HUES64 (cell line): ENCODE data around the gene GRAMD1B.
"Not testable (repeated sequence)": the region's sequence is repeated elsewhere in the genome, so short reads cannot be mapped to it uniquely, and the experiment has no call there.

Source experiments
- H3K27ac ChIP-seq: 2 replicates; pipeline ENCODE4 v1.7.0; 2013; ENCODE audit warnings: low read depth, low read length, inconsistent platforms
- H3K27me3 ChIP-seq: 2 replicates; pipeline ENCODE4 v1.6.1; 2013; ENCODE audit warnings: mild to moderate bottlenecking, low read length; ENCODE audit not compliant: insufficient read depth
- H3K36me3 ChIP-seq: 2 replicates; pipeline ENCODE4 v1.6.1; 2013; ENCODE audit warnings: mild to moderate bottlenecking, low read length; ENCODE audit not compliant: insufficient read depth
- H3K4me1 ChIP-seq: 2 replicates; pipeline ENCODE4 v1.6.1; 2013; ENCODE audit warnings: mild to moderate bottlenecking, low read length, moderate library complexity; ENCODE audit not compliant: insufficient read depth
- H3K4me3 ChIP-seq: 2 replicates; pipeline ENCODE4 v1.5.1; 2013; ENCODE audit warnings: mild to moderate bottlenecking, low read length, moderate library complexity
- H3K9ac ChIP-seq: 2 replicates; pipeline ENCODE4 v1.6.1; 2013; ENCODE audit warnings: mild to moderate bottlenecking, low read depth, low read length
- H3K9me3 ChIP-seq: 2 replicates; pipeline ENCODE4 v1.6.1; 2013; ENCODE audit warnings: low read depth, low read length; ENCODE audit not compliant: insufficient read depth
- WGBS: fragments of 150-250, 120-280 bp; methylation state at CpG from one replicate; pipeline ENCODE4 v1.1.7; 2013; ENCODE audit warnings: missing lambda C conversion rate; 5-methylcytosine and 5-hydroxymethylcytosine counted together

The GRAMD1B gene

DNA sequence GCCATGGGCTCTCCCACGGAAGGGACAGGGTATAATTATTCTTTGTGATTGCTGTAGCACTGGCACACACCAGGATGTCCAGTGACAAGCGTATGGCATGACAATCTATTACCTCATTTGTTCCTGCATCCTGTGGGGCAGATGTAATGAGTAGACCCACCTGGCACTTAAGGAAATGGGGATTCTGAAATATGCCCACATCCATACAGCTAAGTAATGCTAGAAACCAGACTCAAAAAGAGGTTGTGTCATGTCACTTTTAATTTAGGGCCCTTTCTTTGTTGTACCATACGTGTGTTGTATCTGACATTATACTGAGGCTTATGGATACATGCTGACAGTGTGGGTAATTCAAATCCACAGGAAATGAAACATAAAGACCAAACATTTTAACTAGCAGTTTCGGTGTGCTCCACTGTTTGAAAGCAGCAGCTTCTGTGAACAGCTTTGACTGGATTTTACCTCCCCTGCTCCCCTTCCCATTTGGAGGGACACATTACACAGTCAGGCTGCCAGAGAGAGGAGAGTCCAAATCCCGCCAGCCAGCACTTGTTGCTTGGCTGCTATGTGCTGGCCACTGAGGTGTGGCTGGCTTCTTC lies 21.2 kb downstream of the GRAMD1B start:
- 0 out of 2 replicates have a peak, but pooled peaks cover 15% of the 10 kb centered on the region for H3K4me1 ChIP-seq
- no peak overlapping the region for H3K27ac ChIP-seq
- H3K36me3 ChIP-seq = no peaks in the 10 kb centered on the region
- 92% methylated on average over 5 of the region's 5 CpGs for WGBS
- H3K27me3 ChIP-seq = no peaks in the 10 kb centered on the region
- H3K4me3 ChIP-seq = no peak overlapping the region
- H3K9ac ChIP-seq = no peak overlapping the region
- H3K9me3 ChIP-seq = no peaks in the 10 kb centered on the region

DNA sequence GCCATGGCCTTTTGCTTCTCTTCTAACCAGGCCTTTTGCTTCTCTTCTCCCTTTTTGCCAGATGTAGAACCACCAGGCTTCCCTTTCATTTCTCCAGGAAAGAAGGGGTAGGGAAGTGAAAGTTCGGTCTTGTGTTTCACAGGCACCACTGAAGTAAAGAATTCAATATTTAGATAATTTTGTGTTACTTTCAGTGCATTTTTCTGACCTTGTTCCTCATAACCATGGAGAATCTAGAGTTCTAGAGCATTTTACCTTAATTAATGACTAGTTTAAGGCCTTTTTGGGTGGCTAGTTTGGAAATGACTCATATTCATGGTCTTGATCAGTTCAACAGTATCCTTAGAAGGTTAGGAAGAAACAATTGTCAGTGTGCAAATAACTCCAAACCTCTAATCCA lies 22.7 kb downstream of the GRAMD1B start:
- H3K9ac ChIP-seq = no peak overlapping the region
- no peaks in the 10 kb centered on the region for H3K27me3 ChIP-seq
- WGBS = no CpG with 5 or more reads among the region's 1 CpG
- 0 out of 2 replicates have a peak, but pooled peaks cover 15% of the 10 kb centered on the region for H3K4me1 ChIP-seq
- H3K36me3 ChIP-seq = no peaks in the 10 kb centered on the region
- H3K27ac ChIP-seq = no peak overlapping the region
- no peak overlapping the region for H3K4me3 ChIP-seq
- no peaks in the 10 kb centered on the region for H3K9me3 ChIP-seq

DNA sequence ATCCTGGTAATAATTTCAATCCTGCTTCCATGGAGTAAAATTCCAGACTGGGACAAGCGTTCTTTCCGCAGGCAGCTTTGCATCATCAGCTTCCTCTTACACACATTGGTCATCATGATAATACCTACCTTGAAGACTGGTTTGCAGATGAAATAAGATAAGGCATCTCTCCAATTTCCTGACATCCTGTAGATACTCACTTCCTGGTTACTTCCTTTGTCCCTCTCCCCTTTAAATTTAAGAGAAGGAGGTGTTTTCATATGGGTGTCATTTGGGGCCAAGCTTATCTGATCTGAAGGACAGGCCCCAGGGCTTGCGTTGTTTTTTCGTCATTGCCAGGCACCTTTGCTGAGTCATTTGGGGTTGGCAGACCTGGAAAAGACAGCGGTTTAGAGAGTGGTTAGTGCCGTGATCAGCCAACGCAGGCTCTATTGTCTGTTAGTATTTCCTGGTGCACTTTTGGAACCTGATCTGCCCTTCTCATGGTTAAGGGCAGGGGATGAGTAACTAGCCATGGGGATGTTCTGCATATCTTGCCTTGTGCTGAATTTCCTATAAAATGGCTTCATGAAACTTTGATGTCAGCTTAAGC lies 24.1 kb downstream of the GRAMD1B start:
- Histone ChIP-seq H3K9me3 (no peaks in the 10 kb centered on the region), H3K9ac (no peak overlapping the region), H3K36me3 (no peaks in the 10 kb centered on the region), H3K27me3 (no peaks in the 10 kb centered on the region), H3K27ac (no peak overlapping the region), H3K4me1 (0 out of 2 replicates have a peak, but pooled peaks cover 8% of the 10 kb centered on the region), H3K4me3 (no peak overlapping the region)
- 79% methylated on average over 7 of the region's 7 CpGs for WGBS

DNA sequence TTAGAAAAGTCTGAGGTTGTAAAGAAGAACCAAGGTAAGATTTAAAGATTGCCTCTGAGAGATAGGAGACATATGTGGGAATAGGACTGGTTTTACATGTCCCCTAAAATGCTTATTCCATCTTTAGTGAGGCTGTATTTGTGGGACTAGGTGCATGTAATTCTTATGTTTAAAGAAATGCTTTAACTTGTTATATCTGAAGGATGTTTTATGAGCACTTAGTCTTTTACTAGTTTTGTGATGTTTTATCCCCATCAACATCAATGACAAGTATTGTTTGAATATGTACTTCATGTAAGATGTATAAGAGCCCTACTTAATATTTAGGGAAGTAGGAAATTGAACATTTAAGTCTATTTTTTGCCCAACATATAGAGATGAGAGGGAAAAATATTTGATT lies 24.7 kb downstream of the GRAMD1B start:
- Histone ChIP-seq H3K27ac (no peak overlapping the region), H3K27me3 (no peaks in the 10 kb centered on the region), H3K9ac (no peak overlapping the region), H3K36me3 (no peaks in the 10 kb centered on the region), H3K4me1 (0 out of 2 replicates have a peak, but pooled peaks cover 5% of the 10 kb centered on the region), H3K4me3 (no peak overlapping the region), H3K9me3 (no peaks in the 10 kb centered on the region)

DNA sequence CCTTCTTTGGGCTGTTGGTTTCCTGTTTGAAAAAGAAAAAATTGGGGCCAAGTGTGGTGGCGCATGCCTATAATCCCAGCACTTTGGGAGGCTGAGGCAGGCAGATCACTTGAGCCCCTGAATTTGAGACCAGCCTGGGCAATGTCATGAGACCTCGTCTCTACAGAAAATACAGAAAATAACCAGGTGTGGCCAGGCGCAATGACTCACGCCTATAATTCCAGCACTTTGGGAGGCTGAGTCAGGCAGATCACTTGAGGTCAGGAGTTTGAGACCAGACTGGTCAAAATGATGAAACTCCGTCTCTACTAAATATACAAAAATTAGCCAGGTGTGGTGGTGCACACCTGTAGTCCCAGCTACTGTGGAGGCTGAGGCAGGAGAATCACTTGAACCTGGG lies 26.4 kb downstream of the GRAMD1B start:
- H3K36me3 ChIP-seq, H3K4me3 ChIP-seq, H3K9ac ChIP-seq, H3K4me1 ChIP-seq, H3K9me3 ChIP-seq, H3K27me3 ChIP-seq, H3K27ac ChIP-seq: not testable (repeated sequence)
- WGBS = 95% methylated on average over 5 of the region's 5 CpGs

DNA sequence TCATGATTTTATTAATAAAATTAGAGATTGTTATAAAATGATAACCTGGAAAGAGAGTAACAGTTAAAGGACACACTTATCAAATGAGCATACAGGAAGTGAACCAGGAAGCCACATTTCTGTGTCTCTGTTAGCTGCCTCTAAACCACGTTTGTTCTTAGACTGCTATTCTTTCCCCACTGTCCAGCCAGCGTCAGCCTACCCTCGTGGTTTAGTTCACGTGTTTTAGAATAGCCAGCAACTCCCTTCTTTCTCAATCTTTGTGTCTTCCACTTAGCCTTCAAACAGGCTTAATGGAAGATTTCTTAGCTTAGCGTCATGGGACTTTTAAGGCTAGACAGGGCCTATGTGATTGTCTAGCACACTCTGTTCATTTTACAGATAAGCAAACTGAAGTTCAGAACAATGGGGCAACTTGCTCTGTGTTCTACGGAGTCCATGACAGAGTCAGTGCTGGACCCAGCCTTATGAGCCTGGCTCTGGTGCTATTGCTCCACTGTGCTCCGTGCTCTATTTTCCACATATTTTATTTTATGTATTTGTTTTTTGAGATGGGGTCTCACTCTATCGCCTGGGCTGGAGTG lies 27.2 kb downstream of the GRAMD1B start:
- WGBS = 95% methylated on average over 7 of the region's 8 CpGs
- no peaks in the 10 kb centered on the region for H3K36me3 ChIP-seq
- H3K9ac ChIP-seq = no peak overlapping the region
- H3K27me3 ChIP-seq = no peaks in the 10 kb centered on the region
- H3K4me1 ChIP-seq = 0 out of 2 replicates have a peak, but pooled peaks cover 5% of the 10 kb centered on the region
- H3K27ac ChIP-seq = no peak overlapping the region
- no peaks in the 10 kb centered on the region for H3K9me3 ChIP-seq
- no peak overlapping the region for H3K4me3 ChIP-seq

DNA sequence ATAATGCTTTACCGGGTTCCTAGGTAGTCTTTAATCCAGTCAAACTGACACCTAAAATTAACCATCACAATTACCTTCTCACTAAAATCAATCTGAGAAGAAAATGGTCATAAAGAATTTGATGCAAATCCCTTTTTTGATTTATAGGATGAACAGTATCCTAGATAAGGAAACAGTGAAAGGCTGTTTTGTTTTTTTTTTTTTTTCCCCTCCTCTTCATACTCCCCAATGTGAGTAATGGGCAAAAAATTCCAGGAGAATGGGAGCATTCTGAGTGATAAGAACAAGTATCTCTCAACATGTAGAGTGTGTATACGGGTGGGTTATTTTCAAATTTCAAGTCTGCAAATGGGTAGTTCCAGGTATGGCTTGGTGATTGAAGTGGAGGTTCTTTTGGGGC lies 28.4 kb downstream of the GRAMD1B start:
- Histone ChIP-seq H3K9ac (no peak overlapping the region), H3K4me3 (no peak overlapping the region), H3K9me3 (no peaks in the 10 kb centered on the region), H3K27me3 (no peaks in the 10 kb centered on the region), H3K27ac (no peak overlapping the region), H3K36me3 (no peaks in the 10 kb centered on the region), H3K4me1 (0 out of 2 replicates have a peak, but pooled peaks cover 5% of the 10 kb centered on the region)
- 91% methylated on average over 2 of the region's 2 CpGs for WGBS

DNA sequence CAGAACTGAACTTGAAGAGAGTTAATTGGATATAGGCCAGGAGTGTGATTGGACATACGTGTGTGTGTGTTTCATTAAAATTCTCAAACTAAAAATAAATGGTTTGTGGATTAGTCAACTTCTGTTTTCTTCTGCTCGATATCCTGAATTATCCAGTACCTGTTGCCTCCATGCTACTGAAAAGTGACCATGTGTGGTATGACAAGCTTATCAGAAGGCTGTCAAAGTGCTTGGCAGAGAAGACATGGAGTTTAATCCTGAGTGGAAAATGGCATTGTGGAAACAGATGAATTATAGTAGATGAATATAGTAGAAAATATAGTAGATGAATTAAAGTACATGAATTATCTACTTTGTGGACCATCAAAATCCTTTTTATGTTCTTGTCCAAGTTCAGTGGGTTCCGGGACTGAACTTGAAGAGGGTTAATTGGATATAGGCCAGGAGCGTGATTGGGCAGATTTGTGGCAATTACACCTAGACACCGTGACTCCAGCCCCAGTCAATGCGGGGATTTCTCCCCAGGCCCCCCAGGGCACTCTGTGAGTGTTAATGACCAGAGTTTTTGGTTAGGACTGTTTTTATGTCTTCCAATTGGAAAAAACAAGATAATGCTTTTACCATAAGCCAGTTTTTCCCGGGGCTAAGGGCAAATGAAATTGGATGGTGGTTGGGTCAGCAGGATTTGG lies 30.1 kb downstream of the GRAMD1B start:
- Histone ChIP-seq H3K9me3 (no peaks in the 10 kb centered on the region), H3K4me3 (no peak overlapping the region), H3K4me1 (no peaks in the 10 kb centered on the region), H3K27ac (no peak overlapping the region), H3K36me3 (no peaks in the 10 kb centered on the region), H3K27me3 (no peaks in the 10 kb centered on the region), H3K9ac (no peak overlapping the region)
- 92% methylated on average over 7 of the region's 7 CpGs for WGBS

DNA sequence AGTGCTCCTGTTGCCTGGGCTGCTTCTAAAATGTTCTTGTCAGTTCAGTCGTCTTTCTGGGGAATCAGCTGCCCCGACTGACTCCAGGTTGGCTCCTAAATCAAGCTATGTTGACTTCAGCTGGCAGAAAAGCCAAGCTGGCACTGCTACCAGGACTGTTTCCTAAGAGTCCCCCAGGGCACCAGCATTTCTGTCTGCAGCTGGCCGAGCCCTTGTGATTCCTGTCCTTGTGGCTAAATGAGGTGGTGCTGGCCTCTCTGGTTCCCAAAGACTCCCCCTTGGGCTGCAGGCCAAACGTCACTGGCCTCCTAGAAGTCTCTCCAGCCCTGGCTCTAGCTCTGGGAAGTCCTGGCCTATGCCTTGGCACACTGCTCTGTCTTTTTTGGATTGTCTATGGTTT lies 31.1 kb downstream of the GRAMD1B start:
- Histone ChIP-seq H3K9ac (no peak overlapping the region), H3K9me3 (no peaks in the 10 kb centered on the region), H3K4me3 (no peak overlapping the region), H3K27me3 (no peaks in the 10 kb centered on the region), H3K27ac (no peak overlapping the region), H3K4me1 (no peaks in the 10 kb centered on the region), H3K36me3 (no peaks in the 10 kb centered on the region)
- WGBS = 90% methylated on average over 4 of the region's 4 CpGs

DNA sequence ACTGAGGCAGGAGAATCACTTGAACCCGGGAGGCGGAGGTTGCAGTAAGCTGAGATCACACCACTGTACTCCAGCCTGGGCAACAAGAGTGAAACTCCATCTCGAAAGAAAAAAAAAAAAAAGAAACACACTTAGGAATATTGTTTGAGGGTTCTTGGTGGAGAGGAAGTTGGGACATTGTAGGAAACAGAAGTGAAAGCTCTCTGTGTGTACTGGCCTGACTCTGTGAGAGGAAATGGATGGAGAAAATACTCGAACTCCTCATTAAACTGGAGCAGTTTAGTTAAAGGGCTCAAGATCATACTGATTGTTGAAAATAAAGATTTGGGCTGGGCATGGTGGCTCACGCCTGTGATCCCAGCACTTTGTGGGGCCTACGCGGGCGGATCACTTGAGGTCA lies 35.6 kb downstream of the GRAMD1B start:
- H3K27ac ChIP-seq, H3K36me3 ChIP-seq, H3K9me3 ChIP-seq, H3K4me3 ChIP-seq, H3K4me1 ChIP-seq, H3K9ac ChIP-seq, H3K27me3 ChIP-seq: not testable (repeated sequence)
- WGBS = 97% methylated on average over 8 of the region's 8 CpGs

DNA sequence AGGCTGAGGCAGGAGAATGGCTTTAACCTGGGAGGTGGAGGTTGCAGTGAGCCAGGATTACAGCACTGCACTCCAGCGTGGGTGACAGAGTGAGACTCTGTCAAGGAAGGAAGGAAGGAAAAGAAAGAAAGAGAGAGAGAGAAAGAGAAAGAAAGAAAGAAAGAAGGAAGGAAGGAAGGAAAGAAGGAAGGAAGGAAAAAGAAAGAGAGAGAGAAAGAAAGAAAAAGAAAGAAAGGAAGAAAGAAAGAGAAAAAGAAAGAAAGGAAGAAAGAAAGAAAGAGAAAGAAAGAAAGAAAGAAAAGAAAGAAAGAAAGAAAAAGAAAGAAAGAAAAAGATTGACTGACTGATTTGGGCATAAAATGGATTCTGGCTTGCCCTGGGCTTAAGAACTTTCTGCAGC lies 36.1 kb downstream of the GRAMD1B start:
- not testable (repeated sequence) for H3K27ac ChIP-seq, H3K4me3 ChIP-seq, H3K9ac ChIP-seq, H3K9me3 ChIP-seq, H3K27me3 ChIP-seq, H3K36me3 ChIP-seq, H3K4me1 ChIP-seq
- 91% methylated on average over 1 of the region's 1 CpG for WGBS
